ENCODE measurements around the gene CHMP4B.

The CHMP4B gene

GRCh38 chr20:33863440-33864323 lies 52.5 kb downstream of the CHMP4B start:
- DNase-seq (ENCODE audit: low spot score) = no peak

- DNase-seq (ENCODE audit: low spot score) = no peak
Observed at GRCh38 chr20:33864324-33864963, 53.3 kb downstream of the CHMP4B start.

GRCh38 chr20:33865761-33866370 lies 54.7 kb downstream of the CHMP4B start:
- no peak for DNase-seq (ENCODE audit: low spot score)

DNA sequence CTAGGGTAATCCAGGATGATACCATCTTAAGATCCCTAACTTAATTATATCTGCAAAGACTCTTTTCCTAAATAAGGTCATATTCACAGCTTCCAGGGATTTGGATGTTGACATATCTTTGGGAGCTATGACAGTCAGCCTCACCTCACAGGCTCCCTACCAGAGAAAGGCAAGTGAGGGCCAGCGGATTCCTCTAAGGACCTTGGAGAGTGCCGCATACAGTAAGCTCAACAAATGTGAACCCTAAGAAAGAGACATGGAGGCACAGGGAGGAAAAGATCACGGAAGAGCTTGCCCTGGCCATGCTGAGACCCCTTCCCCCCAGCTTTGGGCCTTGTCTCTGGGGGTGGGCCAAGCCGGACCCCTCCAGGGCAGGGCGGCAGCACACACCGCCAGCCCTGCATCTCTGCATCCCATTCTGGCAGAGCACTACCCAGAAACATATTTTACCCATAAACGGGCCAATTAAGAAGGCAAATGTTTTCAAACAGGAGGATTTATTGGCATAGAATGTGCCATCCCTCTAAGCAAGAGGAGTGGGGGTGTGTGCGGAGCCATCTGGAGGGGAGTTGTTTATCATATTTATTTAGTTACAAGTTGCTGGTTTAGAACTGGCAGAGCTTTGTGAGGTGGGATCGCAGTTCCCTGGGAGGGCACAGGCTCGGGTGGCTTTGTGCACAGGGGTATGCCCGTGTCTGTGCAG lies 55.4 kb downstream of the CHMP4B start:
- DNase-seq (ENCODE audit: low spot score) = no peak

DNA sequence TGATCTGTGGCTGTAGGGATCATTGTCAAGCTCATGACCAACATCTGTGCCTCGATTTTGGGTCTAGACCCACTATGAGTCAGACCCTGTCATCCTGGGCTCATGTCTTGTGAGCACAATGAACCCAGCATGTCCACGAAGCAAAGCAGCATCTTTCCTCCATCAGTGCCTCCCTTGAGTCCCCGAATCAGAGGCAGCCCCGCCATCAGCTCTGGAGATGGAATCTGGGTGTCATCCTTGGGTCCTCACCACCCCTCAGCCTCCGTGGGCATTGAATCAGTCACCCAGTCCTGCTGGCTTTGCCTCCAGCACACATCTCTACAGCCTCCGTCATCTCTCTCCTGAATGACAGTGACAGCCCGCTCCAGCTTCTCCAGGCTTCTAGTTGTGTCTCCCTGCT lies 56.9 kb downstream of the CHMP4B start:
- DNase-seq (ENCODE audit: low spot score) = no peak

GRCh38 chr20:33868595-33868994 lies 57.4 kb downstream of the CHMP4B start:
- DNase-seq (ENCODE audit: low spot score) = no peak

DNA sequence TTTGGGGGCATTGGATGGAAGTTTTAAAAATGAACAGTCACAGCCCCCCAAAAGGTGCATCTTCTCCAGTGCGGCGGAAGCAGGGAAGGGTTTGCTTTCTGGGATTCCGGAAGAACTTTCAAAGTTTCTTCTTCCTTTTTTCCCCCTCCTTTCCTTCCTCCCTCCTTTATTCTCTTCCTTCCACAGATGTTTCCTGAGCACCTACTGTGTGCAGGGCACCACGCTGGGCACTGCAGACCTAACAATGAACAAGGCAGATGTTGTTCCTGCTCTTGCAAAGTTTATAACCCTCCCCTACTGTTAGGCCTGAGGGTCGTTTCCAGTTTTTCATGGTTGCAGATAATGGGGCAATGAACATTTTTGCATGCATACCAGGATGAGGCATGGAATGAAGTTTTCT lies 58.1 kb downstream of the CHMP4B start:
- DNase-seq (ENCODE audit: low spot score) = no peak

DNA sequence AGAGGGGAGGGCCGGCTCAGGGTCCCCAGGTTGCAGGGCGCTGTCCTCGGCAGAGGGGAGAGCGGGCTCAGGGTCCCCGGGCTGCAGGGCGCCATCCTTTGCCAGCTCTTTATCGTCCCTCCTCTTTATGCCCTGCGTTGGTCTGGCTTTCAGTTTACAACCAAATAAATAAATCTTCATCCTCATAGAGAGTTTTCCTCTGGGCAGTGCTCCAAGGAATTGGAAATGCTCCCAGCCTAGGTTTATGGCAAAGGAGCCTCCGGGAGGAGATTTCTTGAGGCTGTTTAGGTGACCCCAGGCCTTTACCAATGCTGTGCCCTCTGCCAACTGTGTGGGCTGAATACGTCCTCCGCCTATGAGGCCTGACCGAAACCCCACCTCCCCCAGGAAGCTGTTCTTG lies 60.2 kb downstream of the CHMP4B start:
- DNase-seq (ENCODE audit: low spot score) = no peak

DNA sequence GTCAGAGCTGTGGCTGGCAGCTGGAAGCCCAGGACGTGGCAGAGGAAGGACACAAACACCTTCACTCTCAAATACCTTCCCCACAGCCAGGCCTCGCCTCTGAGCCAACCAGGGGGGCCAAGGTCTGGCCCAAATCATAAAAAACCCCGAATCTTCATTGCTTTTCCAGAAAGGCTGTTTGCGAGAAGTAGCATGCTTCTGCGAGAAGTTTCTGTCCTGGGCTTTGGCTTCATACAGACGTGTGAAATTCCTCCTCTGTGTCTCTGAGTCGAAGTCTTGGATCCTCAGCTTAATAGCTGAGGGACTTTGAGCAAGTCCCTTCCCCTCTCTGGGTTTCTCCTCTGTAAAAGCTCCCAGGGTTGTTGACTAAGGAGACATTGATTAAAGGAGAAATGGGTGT lies 63.0 kb downstream of the CHMP4B start:
- DNase-seq (ENCODE audit: low spot score) = no peak

- no peak for DNase-seq (ENCODE audit: low spot score)
Observed at GRCh38 chr20:33875055-33875454, 63.9 kb downstream of the CHMP4B start.

DNA sequence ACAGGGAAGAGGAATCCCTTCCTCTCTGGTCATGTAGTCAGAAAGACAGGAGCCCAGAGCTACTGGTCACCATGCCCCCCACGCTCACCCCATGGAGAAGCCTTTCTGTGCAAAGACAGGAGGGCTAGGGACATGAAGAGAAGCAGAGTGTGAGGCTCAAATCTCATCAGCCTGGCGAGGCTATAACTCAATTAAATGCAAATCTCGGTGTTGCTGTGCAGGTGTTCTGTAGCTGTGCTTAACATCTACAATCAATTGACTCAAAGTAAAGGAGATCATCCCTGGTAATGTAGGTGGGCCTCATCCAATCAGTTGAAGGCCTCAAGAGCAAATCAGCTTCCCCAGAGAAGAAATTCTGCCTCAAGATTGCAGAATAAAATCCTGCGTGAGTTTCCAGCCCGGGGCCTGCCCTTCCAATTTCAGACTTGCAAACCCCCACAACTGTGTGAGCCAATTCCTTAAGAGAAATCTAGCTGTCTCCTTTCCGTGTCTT lies 64.4 kb downstream of the CHMP4B start:
- no peak for DNase-seq (ENCODE audit: low spot score)

DNA sequence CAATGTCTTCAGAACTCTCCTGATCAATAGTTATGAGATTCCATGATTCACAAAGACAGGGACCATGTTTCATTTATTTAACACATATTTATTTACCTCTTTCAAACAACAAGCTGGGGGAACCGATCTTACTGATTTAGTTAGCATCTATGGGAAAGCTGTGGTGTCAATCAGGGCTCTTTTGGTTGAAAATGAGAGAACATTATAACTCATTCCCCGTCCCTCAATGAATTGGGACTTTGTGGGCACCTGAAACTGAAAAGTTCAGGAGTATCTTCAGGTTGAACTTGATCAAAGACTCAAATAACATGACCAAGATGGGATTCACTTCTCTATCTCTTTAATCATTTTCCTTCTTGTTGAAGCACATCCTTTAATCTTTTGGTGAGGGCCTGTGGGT lies 67.4 kb downstream of the CHMP4B start:
- DNase-seq (ENCODE audit: low spot score) = no peak

DNA sequence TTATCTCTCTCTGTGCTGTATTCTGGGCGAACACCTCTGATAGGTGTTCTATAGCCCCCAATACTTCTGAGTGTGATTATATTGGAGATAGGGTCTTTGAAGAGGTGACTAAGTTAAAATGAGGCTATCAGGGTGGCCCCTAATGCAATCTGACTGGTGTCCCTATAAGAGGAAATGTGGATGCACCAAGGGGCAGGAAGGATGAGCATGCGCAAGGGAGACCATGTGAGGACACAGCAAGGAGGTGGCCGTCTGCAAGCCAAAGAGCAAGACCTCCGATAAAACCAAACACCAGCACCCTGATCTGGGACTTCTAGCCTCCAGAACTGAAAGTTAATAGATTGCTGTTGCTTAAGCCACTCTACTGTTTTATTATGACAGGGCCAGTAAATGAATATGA lies 69.2 kb downstream of the CHMP4B start:
- no peak for DNase-seq (ENCODE audit: low spot score)

DNA sequence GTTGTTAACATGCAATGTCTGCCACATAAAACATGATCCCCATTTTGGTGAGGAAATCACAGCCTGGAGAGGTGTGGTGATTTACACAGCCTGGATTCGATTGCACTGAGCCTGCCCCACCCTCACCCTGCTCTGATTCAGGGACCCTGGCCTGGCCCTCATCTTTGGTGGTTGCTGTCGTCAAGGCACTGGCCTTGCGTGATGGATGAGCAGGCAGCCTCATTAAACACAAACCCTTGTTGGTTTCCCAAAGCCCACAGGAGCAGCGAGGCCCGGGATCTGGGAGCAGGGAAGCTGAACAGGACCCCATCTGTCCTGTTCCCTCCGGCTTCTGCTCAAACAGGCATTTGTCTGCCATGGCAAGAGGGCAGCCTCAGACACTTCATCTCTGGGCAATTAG lies 70.8 kb downstream of the CHMP4B start:
- DNase-seq (ENCODE audit: low spot score) = no peak

DNA sequence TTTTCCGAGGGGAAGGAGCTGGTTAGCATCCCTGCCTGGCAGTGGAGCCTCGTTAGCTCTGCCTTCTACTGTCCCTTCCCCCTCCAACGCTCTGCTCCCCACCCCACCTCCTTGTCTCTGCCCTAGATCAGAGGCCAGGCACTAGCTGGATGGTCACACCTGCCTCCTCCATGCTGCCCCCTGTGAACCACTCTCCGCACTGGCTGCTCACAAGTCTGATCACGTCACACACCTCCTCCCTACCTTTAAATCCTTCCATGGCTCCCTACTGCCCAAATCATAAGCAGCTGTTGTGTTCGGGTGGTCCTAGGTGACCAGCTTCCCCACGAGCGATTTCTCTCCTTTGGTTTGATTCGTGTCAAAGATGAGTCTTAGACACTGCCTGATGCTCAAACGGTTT lies 71.3 kb downstream of the CHMP4B start:
- DNase-seq (ENCODE audit: low spot score) = no peak

GRCh38 chr20:33883164-33883563 lies 72.0 kb downstream of the CHMP4B start:
- DNase-seq (ENCODE audit: low spot score) = no peak

GRCh38 chr20:33884633-33885032 lies 73.5 kb downstream of the CHMP4B start:
- no peak for DNase-seq (ENCODE audit: low spot score)

GRCh38 chr20:33889312-33889711 lies 78.2 kb downstream of the CHMP4B start:
- no peak for DNase-seq (ENCODE audit: low spot score)

DNA sequence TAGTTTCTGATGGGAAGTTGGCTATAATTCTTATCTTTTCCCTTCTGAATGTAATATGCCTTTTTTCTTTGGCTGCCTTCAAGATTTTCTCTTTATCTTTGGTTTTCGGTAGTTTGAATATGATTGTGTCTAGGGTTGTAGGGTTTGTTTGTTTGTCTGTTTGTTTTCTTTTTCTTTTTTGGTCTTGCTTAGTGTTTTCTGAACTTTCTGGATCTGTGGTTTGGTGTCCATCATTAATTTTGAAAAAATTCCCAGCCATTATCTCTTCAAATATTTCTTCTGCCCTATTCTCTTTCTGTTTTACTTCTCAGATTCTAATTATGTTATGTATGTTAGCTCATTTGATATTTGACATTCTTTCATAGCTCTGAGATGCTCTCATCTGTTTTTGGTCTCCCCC lies 79.4 kb downstream of the CHMP4B start:
- no peak for DNase-seq (ENCODE audit: low spot score)

DNA sequence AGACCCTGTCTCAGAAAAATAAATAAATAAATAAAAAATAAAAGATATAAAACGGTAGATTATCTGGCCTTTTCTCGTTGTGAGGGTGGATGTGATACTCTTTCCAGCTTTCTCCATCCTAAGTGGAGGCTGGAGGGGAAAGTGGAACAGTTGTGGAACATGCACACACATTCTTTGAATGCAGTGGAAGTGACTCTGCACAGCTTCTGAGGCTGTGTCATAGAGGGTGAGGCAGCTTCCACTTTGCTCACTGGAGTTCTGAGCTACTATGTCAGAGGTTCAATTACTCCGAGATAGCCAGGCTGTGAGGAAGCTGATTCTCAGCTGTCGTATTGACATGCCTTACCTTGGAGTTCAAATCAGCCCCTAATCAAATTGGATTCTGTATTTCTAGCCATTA lies 82.2 kb downstream of the CHMP4B start:
- DNase-seq (ENCODE audit: low spot score) = no peak

- DNase-seq (ENCODE audit: low spot score) = no peak
Observed at GRCh38 chr20:33894798-33895197, 83.7 kb downstream of the CHMP4B start.

GRCh38 chr20:33896509-33896908 lies 85.4 kb downstream of the CHMP4B start:
- DNase-seq (ENCODE audit: low spot score) = no peak

Data from cerebellar cortex (tissue), 1 donor.